GM19455 (cell line): Measurements from ENCODE around the gene ASXL2.
"Not testable (repeated sequence)": the region's sequence is repeated elsewhere in the genome, so short reads cannot be mapped to it uniquely, and the experiment has no call there.

Source experiments
- ATAC-seq: cut with Tn5 transposase; IDR thresholded peaks from one replicate; pipeline ENCODE4 v1.9.1; 2021; ENCODE audit not compliant: unreplicated experiment

ASXL2 gene

GRCh38 chr2:25894135-25894830, 16.0 kb upstream of the ASXL2 start:
- no peak for ATAC-seq

GRCh38 chr2:25891672-25892071, 13.4 kb upstream of the ASXL2 start:
- ATAC-seq: no peak

GRCh38 chr2:25887624-25888242, 9.4 kb upstream of the ASXL2 start:
- no peak for ATAC-seq

- no peak for ATAC-seq
Measured at GRCh38 chr2:25885933-25886332, 7.6 kb upstream of the ASXL2 start.

- ATAC-seq: no peak
Measured at GRCh38 chr2:25881764-25882163, 3.5 kb upstream of the ASXL2 start.

GRCh38 chr2:25879133-25879730, 945 bp upstream of the ASXL2 start:
- no peak for ATAC-seq

- peak; percentile 52 for ATAC-seq
Measured at GRCh38 chr2:25877431-25878360, 591 bp downstream of the ASXL2 start.

GRCh38 chr2:25872134-25872533, 6.2 kb downstream of the ASXL2 start:
- ATAC-seq: no peak

- ATAC-seq: no peak
Measured at GRCh38 chr2:25867396-25868003, 10.8 kb downstream of the ASXL2 start.

GRCh38 chr2:25856377-25856776, 21.9 kb downstream of the ASXL2 start:
- ATAC-seq: no peak

- ATAC-seq: no peak
Measured at GRCh38 chr2:25855065-25855464, 23.2 kb downstream of the ASXL2 start.

- no peak for ATAC-seq
Measured at GRCh38 chr2:25854613-25855012, 23.7 kb downstream of the ASXL2 start.

GRCh38 chr2:25853038-25853638, 25.1 kb downstream of the ASXL2 start:
- ATAC-seq: no peak

GRCh38 chr2:25851740-25852503, 26.4 kb downstream of the ASXL2 start:
- peak; percentile 95 for ATAC-seq

- not testable (repeated sequence) for ATAC-seq
Measured at GRCh38 chr2:25850400-25850799, 27.9 kb downstream of the ASXL2 start.

GRCh38 chr2:25849350-25849749, 28.9 kb downstream of the ASXL2 start:
- not testable (repeated sequence) for ATAC-seq

- ATAC-seq: no peak
Measured at GRCh38 chr2:25845843-25846505, 32.3 kb downstream of the ASXL2 start.

- ATAC-seq: no peak
Measured at GRCh38 chr2:25844089-25844488, 34.2 kb downstream of the ASXL2 start.

- ATAC-seq: no peak
Measured at GRCh38 chr2:25842155-25842554, 36.1 kb downstream of the ASXL2 start.
